G401 (cell line): Measurements from ENCODE around the gene MORN1. TPM values are rescaled to one million over a fixed set of nuclear protein-coding genes. Genes with fewer than 3 reads are reported as not detected.
A peak's percentile ranks its signal among the peaks of the same experiment; 100 is the strongest.

Experiments used
- DNase-seq: peaks from one replicate; pipeline ENCODE4 v3.0.0-alpha.2; 2015; ENCODE audit warnings: low spot score
- in situ Hi-C: cut with HindIII; loops from 2 replicates; pipeline ENCODE4 v1.10.0; 2016; ENCODE audit warnings: low sequenced_read_pairs, mixed read lengths
- total RNA-seq: library from RNA; depleted of rRNA; stranded (reverse); fragments of >200 nt; shearing (Covaris generic); gene quantifications from 2 replicates; pipeline ENCODE4 v1.2.3, GENCODE V29; 2014

MORN1 gene
- total RNA-seq, 1 experiment from 2014 or later = 29.1 TPM

DNA sequence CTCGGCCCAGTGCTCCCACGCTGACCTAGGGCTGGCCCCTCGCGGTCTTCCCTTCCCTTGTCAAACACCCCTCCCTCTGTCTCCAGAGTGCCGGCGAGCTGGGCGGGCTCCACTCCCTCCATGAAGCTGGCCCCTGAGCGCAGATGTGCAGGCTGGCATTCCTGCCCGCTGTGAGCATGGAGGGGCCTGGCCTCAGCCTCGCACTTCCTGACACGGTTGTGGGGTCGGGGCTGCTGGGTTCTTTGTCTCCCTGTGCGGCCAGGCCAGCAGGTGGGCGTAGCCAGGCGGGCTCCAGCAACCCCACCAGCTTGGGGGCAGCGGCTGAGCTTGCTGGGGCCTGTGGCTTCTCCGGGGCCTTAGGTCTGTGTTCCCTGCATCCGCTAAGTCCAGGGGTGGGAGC, 35.2 kb upstream of the MORN1 start:
- no peak for DNase-seq
- in situ Hi-C loops = no loop called here

DNA sequence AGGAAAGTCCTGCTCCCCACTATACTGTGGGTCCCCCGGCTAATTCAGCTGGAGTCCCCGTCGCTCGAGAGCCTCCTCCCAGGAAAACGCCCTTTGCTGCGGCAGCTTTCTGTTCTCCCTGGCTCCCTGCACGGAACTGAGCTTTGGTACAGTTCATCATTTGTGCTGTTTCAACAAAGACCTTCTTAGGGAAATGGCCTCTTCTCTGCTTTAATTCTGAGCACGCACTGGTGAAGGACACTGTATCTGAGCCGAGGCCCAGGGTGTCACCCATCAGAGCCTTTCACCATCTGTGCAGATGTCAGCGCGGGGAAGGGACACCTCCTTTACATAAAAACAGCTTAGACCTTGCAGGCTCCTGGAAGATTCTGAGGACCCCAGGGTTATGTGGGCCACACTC, 34.5 kb upstream of the MORN1 start:
- DNase-seq = no peak
- in situ Hi-C loops = no loop called here

DNA sequence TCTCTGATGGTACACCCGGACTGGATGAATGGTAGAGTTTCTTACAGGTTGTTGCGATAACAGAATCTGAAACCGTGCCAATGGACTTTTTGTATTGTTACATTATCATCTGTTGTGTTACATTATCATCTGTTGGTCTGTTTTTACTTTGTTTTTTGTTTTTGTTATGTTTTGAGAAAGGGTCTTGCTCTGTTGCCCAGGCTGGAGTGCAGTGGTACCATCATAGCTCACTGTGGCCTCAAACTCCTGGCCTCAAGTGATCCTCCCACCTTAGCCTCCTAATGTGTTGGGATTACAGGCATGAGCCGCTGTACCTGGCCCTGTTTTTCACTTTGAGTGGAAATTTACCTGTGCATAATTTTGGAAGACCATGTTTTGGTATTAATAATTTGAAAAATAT, 31.2 kb upstream of the MORN1 start:
- in situ Hi-C loops = loop anchor here (25.0 kb wide), 1 partner anchor 90 kb away; no protein-coding TSS in a partner anchor
- DNase-seq = no peak

DNA sequence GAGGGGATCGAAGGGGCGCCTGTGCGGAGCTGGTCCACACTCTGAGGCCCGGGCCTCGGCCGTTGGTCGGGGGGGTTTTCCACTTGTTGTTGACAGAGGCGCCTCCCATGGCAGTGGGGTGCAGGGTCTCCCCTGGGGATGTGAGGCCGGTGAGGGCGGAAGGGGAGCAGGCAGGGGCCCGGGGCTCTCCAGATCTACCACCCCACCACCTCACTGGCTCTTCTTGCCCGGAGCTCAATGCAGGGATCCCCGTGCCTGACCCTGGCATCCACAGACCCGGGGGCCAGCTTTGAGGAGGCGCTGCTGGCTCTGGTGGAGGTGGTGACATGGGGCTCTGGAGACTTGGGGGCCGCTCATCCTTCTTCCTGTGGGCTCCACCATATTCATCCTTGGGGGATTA, 28.1 kb upstream of the MORN1 start:
- no peak for DNase-seq
- in situ Hi-C loops = loop anchor here (25.0 kb wide), 1 partner anchor 93 kb away; no protein-coding TSS in a partner anchor

DNA sequence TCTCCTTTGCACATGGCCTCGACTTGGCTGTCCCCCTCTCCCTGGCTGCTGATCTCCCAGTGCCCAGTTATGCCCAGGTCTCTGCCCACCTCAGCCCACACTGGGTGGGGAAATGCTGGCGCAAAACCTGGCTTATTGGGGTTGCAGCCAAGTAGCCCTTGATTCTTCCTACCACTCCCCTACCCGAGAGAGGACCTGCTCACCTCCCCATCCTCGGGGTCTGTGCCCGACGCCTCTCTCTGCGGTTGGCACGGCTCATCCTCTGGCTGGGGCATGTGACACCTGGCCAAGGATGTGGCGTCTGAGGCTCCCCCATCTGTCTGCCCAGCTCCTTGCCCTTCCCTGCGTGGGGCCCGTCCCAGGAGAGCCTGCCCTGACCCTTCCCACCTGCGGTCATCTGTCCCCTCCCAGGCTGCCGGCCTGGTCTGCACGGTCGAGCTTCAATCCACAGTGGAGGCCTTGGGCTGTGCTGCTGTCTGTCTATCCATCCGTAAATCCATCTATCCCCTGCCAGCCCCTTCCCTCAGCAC, 27.5 kb upstream of the MORN1 start:
- in situ Hi-C loops = loop anchor here (25.0 kb wide), 1 partner anchor 93 kb away; no protein-coding TSS in a partner anchor
- no peak for DNase-seq

DNA sequence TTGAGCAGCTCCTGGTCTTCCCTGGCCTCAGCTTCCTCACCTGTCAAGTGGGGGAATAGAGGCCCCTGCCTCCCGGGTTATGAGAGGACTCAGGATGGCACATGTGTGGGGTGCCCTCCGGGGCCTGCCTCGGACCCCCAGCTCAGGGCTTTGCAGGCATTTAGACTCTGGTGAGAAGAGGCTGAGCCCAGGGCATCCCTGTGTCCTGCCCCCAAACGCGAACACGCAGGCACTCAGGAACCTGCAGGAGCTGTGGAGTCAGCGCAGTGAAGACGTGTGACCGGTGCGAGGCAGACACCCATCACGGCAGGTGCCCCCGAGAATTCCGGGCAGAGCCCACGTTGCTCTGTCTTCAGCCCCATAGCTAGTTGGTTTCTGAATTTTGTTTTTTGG, 26.5 kb upstream of the MORN1 start:
- DNase-seq = no peak
- in situ Hi-C loops = loop anchor here (25.0 kb wide), 1 partner anchor 94 kb away; no protein-coding TSS in a partner anchor

DNA sequence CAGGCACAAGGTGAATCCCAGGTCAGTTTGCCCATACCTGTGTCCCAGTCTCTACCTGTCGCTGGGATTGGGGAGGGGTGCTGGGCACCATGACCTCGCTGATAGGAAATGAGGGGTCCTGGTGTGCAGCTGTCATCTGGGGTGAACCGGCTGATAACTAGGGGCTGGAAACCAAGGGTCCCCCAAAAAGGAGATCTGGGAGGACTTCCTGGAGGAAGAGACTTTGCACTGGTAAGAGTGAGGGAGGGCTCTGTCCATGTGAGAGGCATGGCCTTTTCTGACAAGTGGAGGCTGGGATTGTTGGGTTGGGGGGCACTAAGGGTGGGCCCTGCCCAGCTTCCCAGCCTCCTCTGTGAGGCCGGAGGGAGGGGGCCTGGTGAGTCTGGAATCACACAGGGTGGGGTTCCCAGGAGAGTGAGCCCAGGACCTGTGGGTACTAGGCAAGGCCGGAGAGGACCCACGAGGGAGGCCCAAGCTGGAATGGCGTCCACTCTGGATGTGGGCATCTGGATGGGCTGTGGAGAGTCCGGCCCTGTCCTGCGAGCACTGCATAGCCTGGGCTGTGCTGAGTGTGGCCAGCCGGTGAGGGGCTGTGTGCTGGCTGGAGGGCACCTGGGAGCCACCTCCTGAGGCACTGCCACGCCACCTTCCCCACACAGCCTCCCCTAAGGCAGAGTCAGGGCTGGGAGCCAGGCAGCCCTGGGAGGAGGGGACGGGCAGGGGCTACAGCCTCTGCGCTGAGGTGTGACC, 25.9 kb upstream of the MORN1 start:
- DNase-seq = no peak
- in situ Hi-C loops = loop anchor here (25.0 kb wide), 1 partner anchor 95 kb away; no protein-coding TSS in a partner anchor

DNA sequence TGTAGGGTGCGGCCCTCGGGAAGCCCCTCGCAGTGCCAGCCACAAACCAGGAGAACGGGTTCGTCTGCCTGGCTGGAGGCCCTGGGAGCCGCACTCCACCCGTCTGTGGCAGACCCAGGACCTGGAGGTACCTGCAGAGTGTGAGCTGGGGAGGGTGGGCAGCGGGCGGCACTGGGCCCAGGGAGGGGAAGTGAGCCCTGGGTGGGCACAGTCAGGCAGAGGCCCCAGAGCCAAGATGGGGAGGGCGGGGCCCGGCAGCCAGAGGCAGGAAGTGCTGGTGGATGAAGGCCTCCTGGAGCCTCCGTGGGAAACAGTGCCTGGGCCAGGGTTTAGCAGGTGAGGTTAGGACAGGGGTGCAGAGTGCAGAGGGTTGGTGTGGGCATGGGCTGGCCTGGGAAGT, 25.0 kb upstream of the MORN1 start:
- in situ Hi-C loops = loop anchor here (25.0 kb wide), 1 partner anchor 96 kb away; no protein-coding TSS in a partner anchor
- no peak for DNase-seq

DNA sequence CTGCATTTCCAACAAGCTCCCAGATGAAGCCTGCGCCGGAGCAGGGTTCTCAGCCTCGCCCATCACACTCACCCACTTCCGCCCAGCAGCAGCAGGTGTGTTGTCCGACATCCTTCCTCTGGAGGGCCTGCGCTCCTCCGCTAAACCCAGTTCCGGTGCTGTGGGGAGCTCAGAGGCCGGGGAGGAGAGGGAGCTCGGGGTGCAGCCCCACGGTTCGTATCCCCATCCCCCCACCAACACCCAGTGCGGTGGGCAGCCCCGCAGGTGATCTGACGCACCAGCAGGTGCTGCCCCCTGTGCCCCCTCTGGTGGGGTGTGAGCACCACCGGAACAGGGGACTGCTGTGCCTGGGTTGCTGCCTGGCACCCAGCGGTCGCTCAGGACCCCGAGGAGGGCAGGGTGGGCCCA, 24.5 kb upstream of the MORN1 start:
- in situ Hi-C loops = loop anchor here (25.0 kb wide), 1 partner anchor 96 kb away; no protein-coding TSS in a partner anchor

DNA sequence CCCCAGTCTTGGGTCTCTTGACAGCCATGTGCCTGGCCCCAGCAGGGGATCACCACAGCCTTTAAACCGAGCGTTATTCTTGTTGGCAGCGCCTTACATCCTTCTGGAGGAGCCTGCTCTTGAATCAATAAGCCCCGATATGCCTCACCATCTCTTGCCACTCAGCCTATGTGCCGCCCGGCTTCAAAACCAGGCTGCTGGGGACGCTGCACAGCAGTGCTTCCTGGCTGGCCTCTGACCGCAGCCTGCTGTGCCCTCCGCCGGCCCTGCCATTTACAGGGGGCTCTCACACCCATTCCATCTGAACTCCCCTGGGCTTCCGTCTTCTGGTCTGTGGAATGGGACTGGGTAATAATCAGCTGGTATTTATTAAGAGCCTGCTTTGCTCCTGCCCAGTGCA, 24.0 kb upstream of the MORN1 start:
- in situ Hi-C loops = loop anchor here (25.0 kb wide), 1 partner anchor 97 kb away; no protein-coding TSS in a partner anchor
- DNase-seq = no peak

More for the DNA sequence above, 24.5 kb upstream of the MORN1 start:
- no peak for DNase-seq

DNA sequence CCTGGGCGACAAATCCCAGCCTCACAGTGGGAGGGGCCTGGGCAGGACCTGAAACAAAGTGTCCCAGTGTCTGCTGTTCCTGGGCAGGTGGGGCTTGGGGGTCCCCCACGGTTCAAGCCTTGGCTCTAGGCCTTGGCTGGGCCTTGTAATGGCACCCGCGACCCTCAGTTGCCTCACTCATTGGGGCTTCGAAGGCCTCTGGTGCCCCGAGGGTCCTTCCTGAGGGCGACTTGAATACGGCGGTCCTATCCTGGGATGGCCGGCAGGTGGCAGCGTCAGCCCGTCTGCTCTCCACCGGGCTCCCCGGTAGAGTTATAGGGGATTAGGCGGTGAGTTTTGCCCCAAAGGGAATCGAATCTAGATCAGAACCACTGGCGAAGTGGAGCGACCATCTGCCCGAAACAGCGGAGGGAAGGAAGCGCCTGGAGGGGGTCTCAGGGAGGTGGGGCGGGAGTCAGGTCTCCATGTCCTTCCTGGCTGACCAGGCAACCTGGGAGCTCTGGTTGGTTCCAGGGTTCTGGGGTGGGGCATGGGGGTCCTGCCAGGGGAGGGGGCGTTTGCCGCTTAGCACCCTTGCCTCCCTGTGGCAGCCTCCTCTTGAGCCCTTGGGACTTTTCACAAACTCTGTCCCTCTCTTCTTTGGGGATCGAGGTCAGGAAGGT, 23.1 kb upstream of the MORN1 start:
- peak; percentile 78 for DNase-seq
- in situ Hi-C loops = loop anchor here (25.0 kb wide), 1 partner anchor 98 kb away; no protein-coding TSS in a partner anchor

DNA sequence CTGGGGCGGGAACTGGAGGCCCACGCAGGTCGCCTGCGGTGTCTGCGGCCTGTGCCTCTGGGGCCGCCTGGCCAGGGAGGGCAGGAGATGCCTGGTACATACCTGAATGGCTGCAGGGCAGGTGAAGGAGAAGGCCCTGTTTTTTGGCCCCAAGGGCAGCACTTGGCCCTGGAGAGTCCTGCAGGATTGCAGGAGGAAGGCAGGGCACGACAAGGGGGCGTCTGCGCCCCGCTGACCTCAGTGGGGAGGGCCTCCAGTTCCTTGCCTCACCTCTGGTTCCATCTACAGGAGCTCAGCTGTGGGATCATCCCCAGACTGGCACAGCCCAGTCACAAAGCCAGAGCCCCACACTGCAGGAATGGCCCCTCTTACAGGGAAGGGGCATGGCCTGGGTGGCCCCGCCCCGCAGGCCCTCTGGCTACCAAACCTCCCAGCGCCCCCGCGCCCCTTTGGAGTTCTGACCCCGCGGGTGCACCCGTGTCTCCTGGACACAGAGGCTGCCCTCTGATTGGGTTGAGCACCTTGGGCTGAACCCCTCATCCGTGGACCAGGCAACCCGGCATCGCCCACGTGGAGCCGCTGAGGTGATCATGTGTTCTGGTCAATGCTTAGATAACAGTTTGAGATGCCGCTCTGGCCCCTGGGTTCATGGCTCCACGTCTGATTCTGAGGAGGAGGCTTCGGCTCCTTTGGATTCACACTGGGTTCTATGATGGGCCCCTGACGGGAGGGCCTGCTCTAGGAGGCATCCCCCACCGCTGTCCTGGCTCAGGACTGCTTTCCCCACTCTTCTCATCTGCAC, 22.3 kb upstream of the MORN1 start:
- DNase-seq = no peak
- in situ Hi-C loops = loop anchor here (25.0 kb wide), 1 partner anchor 99 kb away; no protein-coding TSS in a partner anchor

DNA sequence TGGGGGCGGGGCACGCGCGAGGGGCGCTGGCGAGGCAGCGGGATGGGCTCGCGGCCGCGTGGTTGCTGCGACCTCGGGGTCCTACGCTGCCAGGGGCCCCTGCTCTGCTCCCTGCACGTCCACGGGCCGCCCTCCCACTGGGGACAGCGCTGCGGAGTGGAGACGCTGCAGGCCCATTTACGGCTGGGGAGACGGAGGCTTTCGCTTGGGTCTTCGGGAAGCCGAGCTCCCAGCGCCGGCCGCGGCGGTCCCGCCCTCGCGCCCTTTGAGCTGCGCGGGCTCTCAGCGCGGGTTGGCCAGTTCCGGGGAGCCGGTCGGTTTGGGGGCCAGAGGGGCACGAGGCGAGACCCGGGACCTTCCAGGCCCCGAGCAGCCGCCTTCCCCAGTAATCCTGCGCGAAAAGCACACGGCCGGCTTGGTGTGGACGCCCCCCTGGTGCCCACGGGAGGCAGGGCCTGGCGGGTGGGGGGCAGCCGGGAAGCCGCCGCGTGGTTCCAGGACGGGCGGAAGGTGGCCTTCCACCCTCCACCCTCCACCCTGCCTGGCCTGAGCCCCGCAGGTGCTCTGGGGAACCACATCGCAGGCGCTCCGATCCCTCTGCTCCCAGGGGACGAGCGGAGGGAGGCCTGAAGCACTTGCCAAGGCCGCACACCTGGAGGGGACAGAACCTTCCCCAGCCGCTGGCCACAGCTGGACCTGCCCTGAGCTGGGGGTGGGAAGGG, 21.6 kb upstream of the MORN1 start:
- no peak for DNase-seq
- in situ Hi-C loops = loop anchor here (25.0 kb wide), 1 partner anchor 99 kb away; no protein-coding TSS in a partner anchor

DNA sequence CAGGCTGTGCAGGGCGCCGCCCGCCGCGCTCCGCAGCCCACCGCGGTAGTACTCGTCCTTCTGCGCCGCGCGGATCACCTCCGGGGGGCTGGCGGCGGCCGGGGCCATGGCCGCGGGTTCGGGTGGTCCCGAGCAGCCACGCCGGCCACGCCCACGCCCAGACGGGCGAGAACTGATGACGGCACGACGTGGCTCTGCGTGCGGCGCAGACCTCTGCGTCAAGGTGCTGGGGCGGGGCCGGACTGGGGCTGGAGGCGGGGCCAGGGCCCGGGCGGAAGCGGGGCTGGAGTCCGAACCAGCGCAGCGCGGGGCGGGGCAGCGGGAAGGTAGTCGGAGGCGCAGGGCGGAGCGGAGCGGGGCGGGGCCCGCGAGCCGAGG, 21.0 kb upstream of the MORN1 start, which contains the start of gene PEX10:
Gene PEX10, minus strand, starts transcription at position 170 of the 378 bp plus-strand sequence. Its CDS starts 62 bp downstream, at position 108.
- in situ Hi-C loops = loop anchor here (25.0 kb wide), 1 partner anchor 100 kb away; no protein-coding TSS in a partner anchor

DNA sequence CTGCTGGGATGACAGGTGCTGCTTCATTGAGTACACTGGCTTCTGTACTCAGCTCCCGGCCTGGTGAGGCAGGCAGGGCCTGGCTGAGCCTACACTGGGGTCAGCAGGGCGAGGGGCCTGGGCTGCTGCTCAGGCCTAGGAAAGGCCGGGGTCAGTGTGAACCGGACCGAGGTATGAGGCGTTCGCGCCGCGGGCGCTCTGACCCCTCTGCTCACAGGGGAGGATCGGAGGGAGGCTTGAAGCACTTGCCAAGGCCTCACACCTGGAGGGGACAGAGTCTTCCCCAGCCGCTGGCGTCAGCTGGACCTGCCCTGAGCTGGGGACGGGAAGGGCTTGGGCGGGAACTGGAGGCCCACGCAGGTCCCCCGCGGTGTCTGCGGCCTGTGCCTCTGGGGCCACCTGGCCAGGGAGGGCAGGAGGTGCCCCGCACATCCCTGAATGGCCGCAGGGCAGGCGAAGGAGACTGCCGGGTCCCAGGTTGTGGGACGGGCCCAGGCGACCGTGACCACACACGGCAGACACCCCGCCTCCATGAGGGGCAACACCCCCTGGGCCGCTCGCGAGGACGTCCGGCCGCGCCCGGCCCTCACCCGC, 20.5 kb upstream of the MORN1 start:
- in situ Hi-C loops = loop anchor here (25.0 kb wide), 1 partner anchor 100 kb away; no protein-coding TSS in a partner anchor
- DNase-seq = no peak

More for the DNA sequence above, 21.0 kb upstream of the MORN1 start, which contains the start of gene PEX10:
- DNase-seq = peak; percentile 95

DNA sequence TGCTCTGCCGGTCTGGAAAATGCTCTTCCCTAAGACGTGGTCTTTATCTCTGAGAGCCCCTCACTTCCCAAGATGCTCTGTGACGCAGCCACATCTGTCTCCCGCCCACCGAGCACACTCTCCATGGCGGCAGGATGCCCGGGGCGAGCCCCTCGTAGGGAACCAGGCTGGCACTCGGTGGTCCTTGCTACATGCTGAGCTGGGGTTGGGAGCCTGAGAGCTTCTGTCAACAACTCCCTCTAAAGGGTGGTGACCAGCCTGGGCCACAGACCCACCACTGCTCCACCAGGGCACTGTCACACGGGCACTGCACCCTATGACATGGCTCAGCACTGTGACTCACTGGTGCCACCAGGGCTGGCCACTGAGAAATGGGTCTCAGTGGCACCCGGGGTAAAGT, 18.4 kb upstream of the MORN1 start:
- DNase-seq = no peak
- in situ Hi-C loops = loop anchor here (25.0 kb wide), 1 partner anchor 103 kb away; no protein-coding TSS in a partner anchor

DNA sequence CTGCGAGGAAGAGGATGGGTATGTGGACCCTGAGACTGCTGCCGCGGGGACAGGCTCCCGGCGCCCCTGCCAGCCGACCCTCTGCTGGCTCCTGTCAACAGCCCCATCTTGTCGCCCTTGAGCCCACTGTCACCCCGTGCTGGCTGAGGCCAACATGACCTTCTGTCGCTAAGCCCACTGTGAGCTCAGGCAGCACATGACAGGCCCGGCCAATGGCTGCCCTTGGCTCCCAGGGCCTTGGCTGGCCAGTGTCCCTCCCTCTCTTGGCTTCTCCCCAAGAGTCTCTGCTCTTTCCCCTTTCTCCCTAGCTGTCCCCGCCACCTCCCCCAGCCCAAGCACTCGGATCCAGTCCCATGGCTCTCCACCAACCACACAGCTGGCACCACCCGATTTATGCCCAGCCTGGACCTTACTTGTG, 17.5 kb upstream of the MORN1 start:
- no peak for DNase-seq
- in situ Hi-C loops = loop anchor here (25.0 kb wide), 1 partner anchor 103 kb away; no protein-coding TSS in a partner anchor

DNA sequence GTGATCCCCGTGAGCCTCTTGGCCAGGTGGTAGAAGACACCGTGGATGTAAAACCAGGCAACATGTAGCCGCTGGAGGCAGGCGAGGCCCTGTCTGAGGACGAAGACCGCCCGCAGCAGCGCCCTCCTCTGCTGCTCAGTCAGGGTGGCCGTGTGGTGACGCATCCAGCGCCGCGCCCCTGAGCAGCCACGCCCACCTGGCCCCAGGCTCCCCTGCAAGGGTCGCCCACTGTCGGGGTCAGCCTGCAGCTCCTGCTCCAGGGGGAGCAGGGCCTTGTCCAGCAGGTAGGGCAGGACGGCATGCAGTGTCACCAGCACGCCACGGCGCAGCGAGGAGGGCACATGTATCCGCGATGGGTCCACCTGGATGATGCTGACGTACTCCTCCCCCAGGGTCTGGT, 17.1 kb upstream of the MORN1 start:
- in situ Hi-C loops = loop anchor here (25.0 kb wide), 1 partner anchor 104 kb away; no protein-coding TSS in a partner anchor
- DNase-seq = no peak
